GM19324 (cell line): Measurements from ENCODE around the gene CREG1.
A peak's percentile ranks its signal among the peaks of the same experiment; 100 is the strongest.

ENCODE experiments used
- ATAC-seq: cut with Tn5 transposase; IDR thresholded peaks from one replicate; pipeline ENCODE4 v1.9.1; 2021; ENCODE audit warnings: mild to moderate bottlenecking, moderate library complexity; ENCODE audit not compliant: unreplicated experiment, low FRiP score

Gene CREG1

GRCh38 chr1:167509587-167509986 lies 44.0 kb downstream of the CREG1 start:
- ATAC-seq, result no peak

GRCh38 chr1:167507719-167508118 lies 45.8 kb downstream of the CREG1 start:
- ATAC-seq, result no peak

GRCh38 chr1:167504467-167504827 lies 49.1 kb downstream of the CREG1 start:
- ATAC-seq, result no peak

- ATAC-seq, result no peak
These were observed 49.7 kb downstream of the CREG1 start for GRCh38 chr1:167503626-167504466.

GRCh38 chr1:167502719-167503462 lies 50.7 kb downstream of the CREG1 start:
- ATAC-seq, result no peak

GRCh38 chr1:167502192-167502551 lies 51.4 kb downstream of the CREG1 start:
- no peak for ATAC-seq

- ATAC-seq, result no peak
These were observed 51.9 kb downstream of the CREG1 start for GRCh38 chr1:167501515-167502191.

GRCh38 chr1:167500283-167500860 lies 53.2 kb downstream of the CREG1 start:
- no peak for ATAC-seq

GRCh38 chr1:167499664-167500101 lies 53.9 kb downstream of the CREG1 start:
- ATAC-seq, result peak; percentile 95

- ATAC-seq, result no peak
These were observed 54.5 kb downstream of the CREG1 start for GRCh38 chr1:167499106-167499505.

- ATAC-seq, result no peak
These were observed 56.6 kb downstream of the CREG1 start for GRCh38 chr1:167496797-167497619.

GRCh38 chr1:167493372-167493771 lies 60.2 kb downstream of the CREG1 start:
- no peak for ATAC-seq

GRCh38 chr1:167492481-167492910 lies 61.1 kb downstream of the CREG1 start:
- ATAC-seq, result no peak

GRCh38 chr1:167491586-167492461 lies 61.7 kb downstream of the CREG1 start:
- no peak for ATAC-seq
